ENCODE measurements around the gene MYO3B.

DNA sequence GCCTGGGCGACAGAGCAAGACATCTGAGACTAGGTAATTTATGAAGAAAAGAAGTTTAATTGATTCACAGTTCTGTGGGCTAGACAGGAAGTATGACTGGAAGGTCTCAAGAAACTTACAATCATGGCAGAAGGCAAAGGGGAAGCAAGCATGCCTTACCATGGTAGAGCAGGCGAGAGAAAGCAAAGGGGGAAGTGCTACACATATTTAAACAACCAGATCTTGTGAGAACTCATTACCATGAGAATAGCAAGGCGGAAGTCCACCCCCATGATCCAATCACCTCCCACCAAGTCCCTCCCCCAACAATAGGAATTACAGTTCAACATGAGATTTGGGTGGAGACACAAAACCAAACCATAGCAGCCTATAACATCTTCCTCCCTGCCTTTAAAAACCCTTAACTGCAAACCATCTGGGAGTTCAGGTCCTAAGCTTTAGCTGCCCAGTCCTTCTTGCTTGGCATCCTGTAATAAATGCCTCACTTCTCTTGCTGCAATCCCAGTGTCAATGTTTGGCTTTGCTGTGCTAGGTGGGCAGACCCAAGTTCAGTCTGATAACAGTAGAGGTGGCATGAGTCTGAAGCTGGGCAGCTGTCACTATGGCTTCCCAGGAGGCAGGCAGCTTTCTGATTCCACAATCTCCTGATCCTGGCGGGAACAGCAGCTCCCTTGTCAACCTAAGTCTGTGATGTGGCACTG lies 526.0 kb downstream of the MYO3B start:
- no peak for TF ChIP-seq RAD21 (IDR thresholded peaks at IDR 0.05; ENCODE audit: low read depth)
- TF ChIP-seq ZBTB7A (IDR thresholded peaks at IDR 0.05; ENCODE audit: low read depth), result no peak
- TF ChIP-seq, protein P1, sequence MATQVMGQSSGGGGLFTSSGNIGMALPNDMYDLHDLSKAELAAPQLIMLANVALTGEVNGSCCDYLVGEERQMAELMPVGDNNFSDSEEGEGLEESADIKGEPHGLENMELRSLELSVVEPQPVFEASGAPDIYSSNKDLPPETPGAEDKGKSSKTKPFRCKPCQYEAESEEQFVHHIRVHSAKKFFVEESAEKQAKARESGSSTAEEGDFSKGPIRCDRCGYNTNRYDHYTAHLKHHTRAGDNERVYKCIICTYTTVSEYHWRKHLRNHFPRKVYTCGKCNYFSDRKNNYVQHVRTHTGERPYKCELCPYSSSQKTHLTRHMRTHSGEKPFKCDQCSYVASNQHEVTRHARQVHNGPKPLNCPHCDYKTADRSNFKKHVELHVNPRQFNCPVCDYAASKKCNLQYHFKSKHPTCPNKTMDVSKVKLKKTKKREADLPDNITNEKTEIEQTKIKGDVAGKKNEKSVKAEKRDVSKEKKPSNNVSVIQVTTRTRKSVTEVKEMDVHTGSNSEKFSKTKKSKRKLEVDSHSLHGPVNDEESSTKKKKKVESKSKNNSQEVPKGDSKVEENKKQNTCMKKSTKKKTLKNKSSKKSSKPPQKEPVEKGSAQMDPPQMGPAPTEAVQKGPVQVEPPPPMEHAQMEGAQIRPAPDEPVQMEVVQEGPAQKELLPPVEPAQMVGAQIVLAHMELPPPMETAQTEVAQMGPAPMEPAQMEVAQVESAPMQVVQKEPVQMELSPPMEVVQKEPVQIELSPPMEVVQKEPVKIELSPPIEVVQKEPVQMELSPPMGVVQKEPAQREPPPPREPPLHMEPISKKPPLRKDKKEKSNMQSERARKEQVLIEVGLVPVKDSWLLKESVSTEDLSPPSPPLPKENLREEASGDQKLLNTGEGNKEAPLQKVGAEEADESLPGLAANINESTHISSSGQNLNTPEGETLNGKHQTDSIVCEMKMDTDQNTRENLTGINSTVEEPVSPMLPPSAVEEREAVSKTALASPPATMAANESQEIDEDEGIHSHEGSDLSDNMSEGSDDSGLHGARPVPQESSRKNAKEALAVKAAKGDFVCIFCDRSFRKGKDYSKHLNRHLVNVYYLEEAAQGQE (IDR thresholded peaks at IDR 0.05; ENCODE audit: low read depth), result no peak
- TF ChIP-seq YY1 (IDR thresholded peaks at IDR 0.05; ENCODE audit: low read depth), result no peak
- TF ChIP-seq, protein P2, sequence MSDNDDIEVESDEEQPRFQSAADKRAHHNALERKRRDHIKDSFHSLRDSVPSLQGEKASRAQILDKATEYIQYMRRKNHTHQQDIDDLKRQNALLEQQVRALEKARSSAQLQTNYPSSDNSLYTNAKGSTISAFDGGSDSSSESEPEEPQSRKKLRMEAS (IDR thresholded peaks at IDR 0.05), result no peak
- TF ChIP-seq TCF12 (IDR thresholded peaks at IDR 0.05; ENCODE audit: low read depth), result no peak
